MM.1S (cell line): ENCODE data around the gene RNF2.

Experiments used
- DNase-seq: peaks from one replicate; pipeline ENCODE4 v3.0.0-alpha.2; 2015
- H2AFZ ChIP-seq: fragments of 300-600 bp; sonication (generic); 2 replicates; pipeline ENCODE4 v1.6.0; 2016; ENCODE audit warnings: antibody characterized with exemption, low read length
- H3F3A ChIP-seq: fragments of 300-600 bp; sonication (generic); 2 replicates; pipeline ENCODE4 v1.6.1; 2016; ENCODE audit warnings: mild to moderate bottlenecking, antibody characterized with exemption, low read length, moderate library complexity, mixed read lengths; ENCODE audit not compliant: insufficient read depth
- H3K27ac ChIP-seq: fragments of 300-600 bp; sonication (generic); 2 replicates; pipeline ENCODE4 v1.5.1; 2016; ENCODE audit warnings: mild to moderate bottlenecking, low read length
- H3K27me3 ChIP-seq: fragments of 300-600 bp; sonication (generic); replicated peaks from 2 replicates; pipeline ENCODE4 v1.6.0; 2016; ENCODE audit warnings: low read length; ENCODE audit not compliant: insufficient read depth
- H3K36me3 ChIP-seq: fragments of 300-600 bp; sonication (generic); replicated peaks from 2 replicates; pipeline ENCODE4 v1.6.1; 2016; ENCODE audit warnings: mild to moderate bottlenecking, low read length, mixed read lengths; ENCODE audit not compliant: insufficient read depth
- H3K4me1 ChIP-seq: fragments of 300-600 bp; sonication (generic); 2 replicates; pipeline ENCODE4 v1.6.1; 2016; ENCODE audit warnings: low read length, mixed read lengths
- H3K4me2 ChIP-seq: fragments of 300-600 bp; sonication (generic); 2 replicates; pipeline ENCODE4 v1.6.0; 2016; ENCODE audit warnings: low read depth, low read length
- H3K4me3 ChIP-seq: fragments of 300-600 bp; sonication (generic); 2 replicates; pipeline ENCODE4 v1.5.1; 2016; ENCODE audit warnings: low read length, mixed read lengths
- H3K79me2 ChIP-seq: fragments of 300-600 bp; sonication (generic); 2 replicates; pipeline ENCODE4 v1.6.1; 2016; ENCODE audit warnings: mixed run types, low read length, mixed read lengths
- H3K9ac ChIP-seq: fragments of 300-600 bp; sonication (generic); 2 replicates; pipeline ENCODE4 v1.6.1; 2016; ENCODE audit warnings: low read length, mixed read lengths
- H3K9me2 ChIP-seq: fragments of 300-600 bp; sonication (generic); replicated peaks from 2 replicates; pipeline ENCODE4 v1.6.1; 2016; ENCODE audit warnings: mild to moderate bottlenecking, low read length, mixed read lengths; ENCODE audit not compliant: insufficient read depth
- H3K9me3 ChIP-seq: fragments of 300-600 bp; sonication (generic); replicated peaks from 2 replicates; pipeline ENCODE4 v1.6.1; 2016; ENCODE audit warnings: mild to moderate bottlenecking, low read length, mixed read lengths; ENCODE audit not compliant: insufficient read depth
- H4K20me1 ChIP-seq: fragments of 300-600 bp; sonication (generic); 2 replicates; pipeline ENCODE4 v1.6.1; 2016; ENCODE audit warnings: mild to moderate bottlenecking, low read length, moderate library complexity, mixed read lengths; ENCODE audit not compliant: insufficient read depth
- CTCF ChIP-seq: fragments of 300-600 bp; sonication (generic); IDR thresholded peaks from 2 replicates; pipeline ENCODE4 v1.5.1; 2016; ENCODE audit warnings: antibody characterized with exemption, low read length, mixed read lengths
- EZH2 ChIP-seq: fragments of 300-600 bp; sonication (generic); optimal IDR thresholded peaks from 2 replicates; pipeline ENCODE3; 2017; ENCODE audit warnings: low read depth, mild to moderate bottlenecking, antibody characterized with exemption, low read length, mixed read lengths
- EZH2phosphoT487 ChIP-seq: fragments of 300-600 bp; sonication (generic); IDR thresholded peaks from 2 replicates; pipeline ENCODE4 v1.6.1; 2018; ENCODE audit warnings: antibody characterized with exemption, low read length

RNF2 gene

GRCh38 chr1:185066181-185066580, 20.8 kb downstream of the RNF2 start:
- Histone ChIP-seq H3F3A (no peaks in the 10 kb centered on the region), H3K9ac (no peak overlapping the region), H3K4me2 (no peak overlapping the region), H2AFZ (no peak overlapping the region), H3K36me3 (no peaks in the 10 kb centered on the region), H3K4me1 (no peaks in the 10 kb centered on the region), H3K79me2 (no peaks in the 10 kb centered on the region), H3K4me3 (no peak overlapping the region), H3K9me2 (no peaks in the 10 kb centered on the region), H3K27me3 (no peaks in the 10 kb centered on the region), H3K9me3 (no peaks in the 10 kb centered on the region), H3K27ac (no peak overlapping the region), H4K20me1 (no peaks in the 10 kb centered on the region)
- DNase-seq, result no peak
- TF ChIP-seq EZH2 (no peak), CTCF (no peak), EZH2phosphoT487 (no peak)

- no peak for DNase-seq
- Histone ChIP-seq H3K4me2 (no peak overlapping the region), H3K79me2 (no peaks in the 10 kb centered on the region), H3K9ac (no peak overlapping the region), H3K27ac (no peak overlapping the region), H2AFZ (no peak overlapping the region), H3K27me3 (no peaks in the 10 kb centered on the region), H4K20me1 (no peaks in the 10 kb centered on the region), H3F3A (no peaks in the 10 kb centered on the region), H3K4me1 (no peaks in the 10 kb centered on the region), H3K9me3 (no peaks in the 10 kb centered on the region), H3K4me3 (no peak overlapping the region), H3K9me2 (no peaks in the 10 kb centered on the region), H3K36me3 (no peaks in the 10 kb centered on the region)
- TF ChIP-seq CTCF, result no peak
- no peak for TF ChIP-seq EZH2phosphoT487
- TF ChIP-seq EZH2, result no peak
Observed at GRCh38 chr1:185068341-185068740, 23.0 kb downstream of the RNF2 start.

DNA sequence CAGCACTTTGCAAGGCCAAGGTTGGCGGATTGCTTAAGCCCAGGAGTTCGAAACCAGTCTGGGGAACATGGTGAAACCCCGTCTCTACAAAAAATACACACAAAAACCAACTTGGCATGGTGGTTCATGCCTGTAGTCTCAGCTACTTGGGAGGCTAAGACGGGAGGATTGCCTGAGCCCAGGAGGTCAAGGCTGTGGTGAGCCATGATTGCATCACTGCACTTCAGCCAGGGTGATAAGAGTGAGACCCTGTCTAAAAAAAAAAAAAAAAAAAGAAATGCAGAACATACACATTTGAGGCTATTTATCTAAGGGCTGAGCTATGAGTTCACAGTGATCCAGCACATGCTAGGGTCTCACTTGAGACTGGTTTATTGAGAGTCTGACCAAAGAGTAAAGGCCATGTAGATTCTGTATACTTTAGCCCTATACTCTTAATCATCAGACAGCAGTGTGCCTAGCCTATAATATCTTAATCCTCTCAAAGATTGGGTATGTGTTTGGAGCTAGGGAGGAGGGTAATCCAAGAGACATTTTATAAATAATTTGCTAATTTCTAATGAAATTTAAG, 23.9 kb downstream of the RNF2 start:
- Histone ChIP-seq H3K36me3 (no peaks in the 10 kb centered on the region), H3F3A (no peaks in the 10 kb centered on the region), H3K9me2 (no peaks in the 10 kb centered on the region), H4K20me1 (no peaks in the 10 kb centered on the region), H3K79me2 (no peaks in the 10 kb centered on the region), H3K4me1 (no peaks in the 10 kb centered on the region), H3K27me3 (no peaks in the 10 kb centered on the region), H3K4me2 (no peak overlapping the region), H3K4me3 (no peak overlapping the region), H3K27ac (no peak overlapping the region), H2AFZ (no peak overlapping the region), H3K9me3 (no peaks in the 10 kb centered on the region), H3K9ac (no peak overlapping the region)
- no peak for DNase-seq
- TF ChIP-seq EZH2, result no peak
- no peak for TF ChIP-seq CTCF
- TF ChIP-seq EZH2phosphoT487, result no peak
